NCI-H1105 treated with DMSO at 0.1 percent for 48 hours (cell line): ENCODE measurements around the gene DDX24.

Source experiments
- DNase-seq: peaks from one replicate; lab custom pipeline; 2025; lab: John Stamatoyannopoulos, UW

DDX24 gene

GRCh38 chr14:94031161-94031882 lies 49.7 kb downstream of the DDX24 start:
- no peak for DNase-seq

DNA sequence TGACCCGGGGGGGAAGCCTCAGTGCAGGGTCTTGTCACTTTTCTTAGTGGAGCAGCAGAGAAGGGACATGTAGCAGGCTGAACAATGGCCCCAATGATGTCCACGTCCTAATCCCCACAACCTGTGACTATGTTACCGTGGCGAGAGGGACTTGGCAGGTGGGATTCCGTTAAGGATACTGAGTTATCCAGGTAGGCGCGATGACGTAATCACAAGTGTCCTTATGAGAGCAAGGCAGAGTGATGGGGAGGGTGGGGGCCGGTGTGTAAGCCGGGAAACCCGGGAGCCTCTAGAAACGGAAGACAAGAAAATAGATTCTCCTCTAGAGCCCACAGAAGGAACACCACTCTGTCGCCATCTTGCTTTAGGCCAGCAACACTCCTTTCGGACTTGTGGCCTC lies 50.4 kb downstream of the DDX24 start:
- DNase-seq: no peak

- DNase-seq: no peak
Measured at GRCh38 chr14:94029671-94030203, 51.3 kb downstream of the DDX24 start.

DNA sequence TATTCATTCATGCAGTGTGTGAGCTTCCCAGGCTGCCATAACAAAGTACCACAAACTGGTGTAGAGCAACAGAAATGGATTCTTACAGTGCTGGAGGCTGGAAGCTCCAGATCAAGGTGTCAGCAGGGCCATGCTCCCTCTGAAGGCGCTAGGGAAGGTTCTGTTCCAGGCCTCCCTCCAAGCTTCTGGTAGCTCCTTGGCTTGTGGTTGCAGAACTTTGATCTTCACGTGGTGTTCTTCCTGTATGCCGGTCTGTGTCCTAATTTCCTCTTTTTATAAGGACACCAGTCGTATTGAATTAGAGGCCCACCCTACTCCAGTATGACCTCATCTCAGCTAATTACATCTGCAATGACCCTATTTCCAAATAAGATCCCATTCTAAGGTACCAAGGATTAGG lies 51.7 kb downstream of the DDX24 start:
- no peak for DNase-seq

GRCh38 chr14:94028450-94028826 lies 52.6 kb downstream of the DDX24 start:
- no peak for DNase-seq

GRCh38 chr14:94027566-94028449 lies 53.2 kb downstream of the DDX24 start:
- DNase-seq: no peak

GRCh38 chr14:94026889-94027469 lies 54.0 kb downstream of the DDX24 start:
- DNase-seq: no peak

DNA sequence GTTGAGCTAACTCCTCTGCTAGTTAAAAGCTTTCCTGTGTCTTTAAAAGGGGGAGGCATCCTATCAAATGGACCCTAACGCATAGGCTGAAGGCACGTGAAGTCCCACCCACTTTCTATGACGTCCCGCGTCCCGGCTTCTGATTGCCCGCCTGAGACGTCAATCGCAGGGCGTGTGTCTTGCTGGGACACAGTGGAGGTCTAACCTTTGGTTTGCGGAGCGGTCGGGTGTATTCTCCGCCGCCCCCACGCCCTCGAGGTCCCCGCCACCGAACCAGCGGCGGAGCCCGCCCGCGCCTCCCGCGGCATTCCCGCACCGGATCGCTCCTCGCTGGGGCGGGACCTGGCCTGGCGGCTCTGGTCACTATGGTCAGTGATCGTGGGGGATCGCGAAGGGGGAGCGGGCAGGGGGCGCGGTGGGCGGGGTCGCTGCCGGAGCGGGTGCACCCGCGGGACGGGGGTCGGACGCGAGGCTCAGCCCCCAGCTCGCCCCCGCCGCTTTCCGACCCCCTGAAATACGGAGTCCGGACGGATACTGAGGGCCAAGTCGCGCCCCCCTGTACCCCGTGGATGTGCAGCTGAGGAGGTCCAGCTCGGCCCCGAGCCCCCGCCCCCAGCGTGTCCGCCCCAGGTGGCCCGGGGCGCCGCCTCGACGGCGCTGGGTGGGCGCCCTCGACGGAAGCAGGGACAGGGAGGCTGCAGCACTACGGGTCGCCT lies 54.7 kb downstream of the DDX24 start, which contains the start of gene OTUB2:
Gene OTUB2 (plus strand): TSS at position 168 of the 716 bp plus-strand sequence. CDS start 198 bp downstream, at position 366.
- peak; percentile 97 for DNase-seq

DNA sequence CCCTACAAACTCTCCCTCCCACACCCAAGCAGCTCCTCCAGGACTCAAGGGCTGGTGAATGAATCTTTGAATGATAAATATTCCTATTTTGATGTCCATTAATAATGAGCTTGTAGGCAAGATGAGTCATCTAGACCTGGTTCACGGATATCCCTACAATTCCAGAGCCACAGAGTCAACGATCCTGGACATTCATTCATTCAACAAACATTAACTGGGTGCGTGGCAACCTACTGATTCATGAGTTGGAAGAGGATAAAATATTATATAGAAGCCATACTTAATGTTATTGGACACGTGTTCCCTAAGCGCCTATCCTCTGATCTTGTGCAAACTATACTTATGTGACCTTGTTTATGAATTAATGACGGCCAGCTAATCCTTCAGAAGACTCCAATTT lies 55.3 kb downstream of the DDX24 start:
- no peak for DNase-seq

- DNase-seq: no peak
Measured at GRCh38 chr14:94024549-94024948, 56.5 kb downstream of the DDX24 start.

- no peak for DNase-seq
Measured at GRCh38 chr14:94022532-94023411, 58.2 kb downstream of the DDX24 start.

DNA sequence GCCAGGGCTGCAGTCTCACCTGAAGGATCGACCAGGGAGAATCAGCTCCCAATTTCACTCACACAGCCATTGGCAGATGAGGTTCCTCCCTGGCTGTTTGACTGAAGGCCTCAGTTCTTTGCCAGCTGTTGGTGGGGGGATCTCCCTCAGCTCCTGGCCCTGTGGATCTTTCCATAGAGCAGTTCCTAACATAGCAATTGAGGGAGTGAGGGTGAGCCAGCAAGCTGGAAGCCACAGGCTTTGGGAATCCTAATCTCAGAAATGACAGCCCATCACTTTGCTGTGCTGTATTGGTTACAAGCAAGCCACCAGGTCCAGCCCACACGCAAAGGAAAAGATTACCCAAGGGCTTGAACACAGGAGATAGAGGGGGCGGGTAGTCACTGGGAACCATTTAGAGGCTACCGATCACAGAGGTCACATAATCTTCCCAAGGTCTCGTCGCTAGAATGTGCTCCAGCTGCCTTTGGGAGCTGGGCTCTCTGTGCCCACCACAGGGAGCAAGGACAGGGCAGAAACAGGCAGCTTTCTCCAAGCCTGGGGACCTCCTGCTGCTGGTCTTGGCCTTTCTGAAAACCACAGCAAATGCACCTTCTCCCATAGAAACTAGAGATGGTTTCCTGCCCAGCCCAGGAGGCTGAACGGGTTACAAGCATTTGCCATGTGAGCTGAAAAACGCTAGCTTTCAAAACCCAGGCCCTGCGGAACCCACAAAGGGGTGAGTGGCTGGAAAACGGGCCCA lies 59.4 kb downstream of the DDX24 start:
- DNase-seq: no peak

DNA sequence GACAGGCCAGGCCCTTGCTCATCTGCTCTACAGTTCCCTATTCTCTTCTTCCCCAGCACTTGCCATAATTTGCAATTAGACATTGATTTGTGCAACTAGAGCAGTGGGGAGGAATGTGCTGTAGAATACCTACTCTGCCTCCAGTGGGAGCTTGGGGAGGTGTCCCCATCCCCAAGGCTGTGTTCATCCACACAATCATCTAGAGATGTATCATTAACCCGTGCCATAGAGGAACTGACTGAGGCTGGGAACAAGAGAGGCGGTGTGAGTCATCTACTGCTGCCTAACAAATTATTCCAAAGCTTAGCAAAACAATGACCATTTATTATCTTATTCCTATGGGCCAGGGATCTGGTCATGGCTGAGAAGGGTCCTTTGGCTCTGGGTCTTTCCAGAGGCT lies 60.0 kb downstream of the DDX24 start:
- no peak for DNase-seq

GRCh38 chr14:94020267-94020666 lies 60.7 kb downstream of the DDX24 start:
- DNase-seq: no peak

DNA sequence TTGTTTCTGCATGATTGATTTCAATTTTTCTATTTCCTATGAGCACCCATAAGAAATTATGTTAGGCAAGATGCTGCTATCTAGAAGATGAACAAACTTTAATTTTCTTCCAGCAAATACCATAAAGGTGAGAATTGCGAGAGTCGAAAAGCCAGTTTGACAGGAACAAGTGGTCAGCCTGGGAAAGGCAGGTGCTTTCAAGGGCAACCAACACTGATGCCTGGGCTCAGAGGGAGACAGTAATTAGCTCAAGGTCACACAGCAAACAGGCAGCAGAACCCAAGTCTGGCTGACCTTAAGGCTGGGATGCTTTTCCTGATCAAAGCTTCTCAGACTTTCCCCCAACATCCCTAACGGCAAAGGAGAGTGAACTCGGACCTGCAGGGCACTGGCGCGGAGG lies 61.7 kb downstream of the DDX24 start:
- no peak for DNase-seq

DNA sequence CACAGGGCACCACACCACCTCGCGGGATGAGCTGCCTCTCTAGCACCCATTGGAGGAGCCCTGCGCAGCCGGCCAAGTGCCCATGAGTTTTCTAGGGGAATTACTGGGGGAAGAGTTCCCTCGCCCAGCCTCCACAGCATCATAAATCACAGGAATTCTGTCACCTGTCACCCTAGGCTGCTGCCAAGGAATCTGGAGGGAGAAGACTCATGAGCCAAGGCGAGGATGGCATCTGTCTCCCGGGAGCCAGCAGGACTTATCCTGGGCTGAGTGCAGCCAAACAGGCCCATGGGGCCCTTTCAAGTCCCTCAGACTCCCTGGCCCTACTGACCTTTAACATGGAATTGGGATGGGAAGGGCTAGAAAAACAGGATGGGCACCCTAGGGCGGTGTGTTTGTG lies 62.7 kb downstream of the DDX24 start:
- DNase-seq: no peak

DNA sequence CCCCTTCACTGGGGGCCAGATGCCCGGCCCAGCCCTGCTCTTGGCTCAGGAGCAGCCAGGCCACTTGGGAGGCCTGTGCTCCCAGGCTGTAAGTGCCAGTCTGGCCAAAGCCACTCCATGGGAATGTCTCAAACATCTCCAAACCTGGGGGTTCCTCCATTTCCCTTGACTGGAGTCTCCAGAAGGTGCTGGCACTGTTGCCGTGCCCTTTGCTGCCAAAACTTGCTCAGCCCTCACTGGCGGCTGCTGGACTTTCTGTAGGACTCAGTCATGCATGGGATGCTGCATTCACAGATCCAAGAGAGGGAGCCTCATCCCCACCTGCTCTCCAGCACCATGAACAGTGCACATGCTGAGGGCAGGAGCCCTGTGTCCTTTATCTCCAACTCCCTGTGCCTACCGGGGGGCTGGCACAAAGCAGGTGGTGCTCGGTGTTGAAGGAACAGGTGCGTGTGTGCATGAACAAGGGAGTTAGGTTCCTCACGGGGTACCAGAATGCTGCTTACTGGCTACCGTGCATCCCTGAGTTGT lies 64.5 kb downstream of the DDX24 start:
- DNase-seq: no peak

GRCh38 chr14:94015223-94015622 lies 65.8 kb downstream of the DDX24 start:
- no peak for DNase-seq

- DNase-seq: no peak
Measured at GRCh38 chr14:94014382-94014781, 66.6 kb downstream of the DDX24 start.

DNA sequence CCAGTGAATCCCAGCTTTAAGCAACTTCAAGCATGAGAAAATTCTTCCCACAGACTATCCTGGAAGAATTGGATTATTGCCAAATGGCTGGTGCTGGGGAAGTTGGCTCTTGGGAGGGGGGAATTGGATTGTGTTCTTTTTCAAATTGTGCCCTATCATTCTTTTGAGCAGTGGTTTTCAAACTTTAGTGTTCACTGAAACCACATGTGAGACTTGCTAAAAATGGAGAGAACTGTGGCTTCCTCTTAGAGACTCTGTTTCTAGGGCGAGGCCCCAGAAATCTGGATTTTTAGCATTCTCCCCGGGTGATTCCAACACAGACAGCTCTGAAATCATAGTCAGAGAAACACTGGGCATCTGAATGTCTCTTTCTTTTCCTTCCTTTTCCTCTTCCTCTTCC lies 69.2 kb downstream of the DDX24 start:
- peak; percentile 17 for DNase-seq
